Uterus (tissue), 4 donors: ENCODE data around the gene CREB5. TPM values are rescaled to one million over a fixed set of nuclear protein-coding genes. Genes with fewer than 3 reads are reported as not detected.

ENCODE experiments used
- DNase-seq, 2 donors: peaks; one replicate each; pipeline ENCODE4 v3.0.0-alpha.2; 2019 to 2020
- H3K27ac ChIP-seq, 2 donors: fragments of 200-600 bp; sonication (generic); 1 replicate in 1 of 2; 2 replicates in 1 of 2; pipeline ENCODE4 v1.5.1; 2016 to 2018
- H3K27me3 ChIP-seq, 2 donors: fragments of 200-600 bp; sonication (generic); one replicate each; pipeline ENCODE4 v1.5.1; 2018 to 2019; ENCODE audit warnings: control low read depth in 1 of 2
- H3K36me3 ChIP-seq, 2 donors: fragments of 200-600 bp; sonication (generic); one replicate each; pipeline ENCODE4 v1.5.1; 2019; ENCODE audit warnings: control low read depth in 1 of 2
- H3K4me1 ChIP-seq, 2 donors: fragments of 200-600 bp; sonication (generic); one replicate each; pipeline ENCODE4 v1.5.1; 2018 to 2019; ENCODE audit warnings: control low read depth in 1 of 2
- H3K4me3 ChIP-seq, 2 donors: fragments of 200-600 bp; sonication (generic); 1 replicate in 1 of 2; 2 replicates in 1 of 2; pipeline ENCODE4 v1.5.1; 2018 to 2019; ENCODE audit warnings: mild to moderate bottlenecking in 1 of 2
- H3K9me3 ChIP-seq, 2 donors: fragments of 200-600 bp; sonication (generic); one replicate each; pipeline ENCODE4 v1.5.1; 2019; ENCODE audit warnings: control low read depth in 1 of 2
- CTCF ChIP-seq, 4 experiments: fragments of 200-600 bp in 2 of 4; fragments of 450-650 bp in 2 of 4; sonication (generic) in 2 of 4; IDR thresholded peaks; one replicate each; pipeline ENCODE4 v1.5.1; 2016 to 2019; ENCODE audit warnings: antibody characterized with exemption in 4 of 4, mild to moderate bottlenecking in 2 of 4, moderate library complexity in 1 of 4
- POLR2A ChIP-seq, 2 donors: fragments of 450-650 bp; IDR thresholded peaks; one replicate each; pipeline ENCODE4 v1.6.1; 2016; ENCODE audit warnings: antibody characterized with exemption in 2 of 2, mild to moderate bottlenecking in 1 of 2, moderate library complexity in 1 of 2
- intact Hi-C: fragments of 100-400 bp; cut with DNase I; formaldehyde crosslinking; loops from one replicate; pipeline ENCODE4 v1.15.1; 2023; ENCODE audit warnings: low total_unique reads
- total RNA-seq, 4 donors: library from RNA; depleted of rRNA in 3 of 4; stranded (reverse); fragments of >200 nt in 3 of 4; gene quantifications; one replicate each; pipeline versions ENCODE4 v1.1.0 to v1.2.4, GENCODE V29; 2014 to 2023
- donor health status: DM: yes; HTN: yes; CAD: no.

The CREB5 gene
- total RNA-seq, 4 donors from 2014 or later = 7.1 to 40.2 (median 23.9) TPM

- Histone ChIP-seq H3K36me3 (no peaks in the 10 kb centered on the region), H3K4me3 (no peak overlapping the region), H3K4me1 (no peaks in the 10 kb centered on the region), H3K27ac (no peak overlapping the region), H3K9me3 (no peaks in the 10 kb centered on the region), H3K27me3 (no peaks in the 10 kb centered on the region)
- intact Hi-C loops = no loop called here
- DNase-seq = no peak
- TF ChIP-seq POLR2A (IDR thresholded peaks at IDR 0.05) (no peak), CTCF (IDR thresholded peaks at IDR 0.05) (no peak)
These were observed 53.4 kb downstream of the CREB5 start for GRCh38 chr7:28465697-28466096.

- no peaks in the 10 kb centered on the region for H3K4me1 ChIP-seq
- H3K27me3 ChIP-seq = no peaks in the 10 kb centered on the region
- H3K4me3 ChIP-seq = no peak overlapping the region
- H3K9me3 ChIP-seq = no peaks in the 10 kb centered on the region
- no peak for TF ChIP-seq POLR2A (IDR thresholded peaks at IDR 0.05)
- TF ChIP-seq CTCF (IDR thresholded peaks at IDR 0.05) = no peak
- intact Hi-C loops = no loop called here
- H3K36me3 ChIP-seq = no peaks in the 10 kb centered on the region
- no peak overlapping the region for H3K27ac ChIP-seq
- no peak for DNase-seq
These were observed 54.0 kb downstream of the CREB5 start for GRCh38 chr7:28466341-28466740.

GRCh38 chr7:28466885-28467284, 54.6 kb downstream of the CREB5 start:
- intact Hi-C loops = no loop called here
- H3K36me3 ChIP-seq = no peaks in the 10 kb centered on the region
- H3K27ac ChIP-seq = no peak overlapping the region
- no peak for DNase-seq
- H3K4me1 ChIP-seq = no peaks in the 10 kb centered on the region
- H3K9me3 ChIP-seq = no peaks in the 10 kb centered on the region
- TF ChIP-seq POLR2A (IDR thresholded peaks at IDR 0.05) (no peak), CTCF (IDR thresholded peaks at IDR 0.05) (no peak)
- H3K27me3 ChIP-seq = no peaks in the 10 kb centered on the region
- no peak overlapping the region for H3K4me3 ChIP-seq

- Histone ChIP-seq H3K36me3 (no peaks in the 10 kb centered on the region), H3K4me1 (no peaks in the 10 kb centered on the region), H3K4me3 (no peak overlapping the region), H3K9me3 (no peaks in the 10 kb centered on the region), H3K27ac (no peak overlapping the region), H3K27me3 (no peaks in the 10 kb centered on the region)
- intact Hi-C loops = no loop called here
- TF ChIP-seq CTCF (IDR thresholded peaks at IDR 0.05) (no peak), POLR2A (IDR thresholded peaks at IDR 0.05) (no peak)
- no peak for DNase-seq
These were observed 57.2 kb downstream of the CREB5 start for GRCh38 chr7:28469562-28469961.

GRCh38 chr7:28470344-28470743, 58.0 kb downstream of the CREB5 start:
- TF ChIP-seq CTCF (IDR thresholded peaks at IDR 0.05) = no peak
- TF ChIP-seq POLR2A (IDR thresholded peaks at IDR 0.05) = no peak
- Histone ChIP-seq H3K4me1 (no peaks in the 10 kb centered on the region), H3K36me3 (no peaks in the 10 kb centered on the region), H3K27me3 (no peaks in the 10 kb centered on the region), H3K4me3 (no peak overlapping the region), H3K27ac (no peak overlapping the region), H3K9me3 (no peaks in the 10 kb centered on the region)
- intact Hi-C loops = no loop called here
- DNase-seq = no peak
